GM12878 (cell line): Measurements from ENCODE around the gene RHEX. TPM values are rescaled to one million over a fixed set of nuclear protein-coding genes. Genes with fewer than 3 reads are reported as not detected.

Experiments used
- ATAC-seq: fragments of 200-7000 bp; cut with Tn5 transposase; 3 replicates; pipeline ENCODE4 v1.9.1; 2020; ENCODE audit warnings: mild to moderate bottlenecking, moderate library complexity
- BruUV-seq: library from RNA; stranded (reverse); fragments of 400-500 nt; replicated peaks from 2 replicates; lab custom pipeline; 2021; lab: Mats Ljungman, UMichigan
- CTCF ChIA-PET: fragments of 300-600 bp; sonication (Branson Sonifier 250); formaldehyde crosslinking; extraction: SDS; loops from one replicate; lab custom pipeline; 2021; ENCODE audit warnings: inconsistent platforms; lab: Yijun Ruan, JAX
- POLR2A ChIA-PET: fragments of 350-600 bp; formaldehyde crosslinking; extraction: SDS; loops from one replicate; lab custom pipeline; 2021; ENCODE audit warnings: inconsistent platforms; lab: Charles Lee
- RAD21 ChIA-PET: fragments of 300-600 bp; sonication (Branson Sonifier 250); formaldehyde crosslinking; loops from one replicate; lab custom pipeline; 2023; ENCODE audit warnings: antibody characterized with exemption; ENCODE audit not compliant: unreplicated experiment; lab: Charles Lee
- SMC1A ChIA-PET: fragments of 300-600 bp; sonication (Branson Sonifier 250); formaldehyde crosslinking; loops from one replicate; lab custom pipeline; 2023; ENCODE audit not compliant: unreplicated experiment, uncharacterized antibody; lab: Charles Lee
- DNase-seq: peaks from one replicate; pipeline ENCODE4 v3.0.0-alpha.2; 2011; ENCODE audit warnings: low read depth, low spot score
- FAIRE-seq: peaks from 3 replicates; lab custom pipeline; 2011; peaks lifted over from hg19 to GRCh38; lab: Jason Lieb, UNC
- H2AFZ ChIP-seq: 2 replicates; pipeline ENCODE4 v1.6.0; 2011; ENCODE audit warnings: low read depth, low read length, control low read depth; ENCODE audit not compliant: control insufficient read depth
- H3K27ac ChIP-seq: 2 replicates; pipeline ENCODE4 v1.5.1; 2011; ENCODE audit warnings: control low read depth; ENCODE audit not compliant: control insufficient read depth, insufficient read depth
- H3K27me3 ChIP-seq, 2 experiments: replicated peaks in 1 of 2; 2 replicates each; pipeline versions ENCODE4 v1.6.0 to v1.6.1; 2011; ENCODE audit warnings: low read length in 1 of 2; ENCODE audit not compliant: control insufficient read depth in 2 of 2, insufficient read depth in 2 of 2
- H3K36me3 ChIP-seq, 2 experiments: 2 replicates each; pipeline ENCODE4 v1.5.1; 2011; ENCODE audit warnings: low read length in 1 of 2; ENCODE audit not compliant: control insufficient read depth in 2 of 2, insufficient read depth in 2 of 2
- H3K4me1 ChIP-seq: 2 replicates; pipeline ENCODE4 v1.6.1; 2011; ENCODE audit warnings: mild to moderate bottlenecking, low read length, moderate library complexity, mixed read lengths; ENCODE audit not compliant: control insufficient read depth, insufficient read depth
- H3K4me2 ChIP-seq: 2 replicates; pipeline ENCODE4 v1.6.0; 2011; ENCODE audit warnings: control low read depth; ENCODE audit not compliant: control insufficient read depth, insufficient read depth
- H3K4me3 ChIP-seq: fragments of 200-600 bp; sonication (generic); 2 replicates; pipeline ENCODE4 v1.5.1; 2016
- H3K79me2 ChIP-seq: 2 replicates; pipeline ENCODE4 v1.6.0; 2011; ENCODE audit warnings: low read length; ENCODE audit not compliant: control insufficient read depth, insufficient read depth
- H3K9ac ChIP-seq: 2 replicates; pipeline ENCODE4 v1.8.0; 2011; ENCODE audit warnings: low read length, control low read depth, mixed read lengths; ENCODE audit not compliant: control insufficient read depth, insufficient read depth
- H3K9me3 ChIP-seq: replicated peaks from 3 replicates; pipeline ENCODE4 v1.5.1; 2011; ENCODE audit warnings: mild to moderate bottlenecking, low read length; ENCODE audit not compliant: control insufficient read depth, insufficient read depth
- H4K20me1 ChIP-seq: 2 replicates; pipeline ENCODE4 v1.6.0; 2011; ENCODE audit not compliant: control insufficient read depth, insufficient read depth
- BACH1 ChIP-seq: fragments of 450-650 bp; IDR thresholded peaks from 2 replicates; pipeline ENCODE4 v1.6.1; 2017; ENCODE audit warnings: mild to moderate bottlenecking, borderline replicate concordance
- CHD1 ChIP-seq: IDR thresholded peaks from 2 replicates; pipeline ENCODE4 v1.6.1; 2012; ENCODE audit warnings: low read depth, low read length, improper control_type of control experiment
- CREB1 ChIP-seq: IDR thresholded peaks from 2 replicates; pipeline ENCODE4 v1.6.1; 2012; ENCODE audit warnings: low read depth, mild to moderate bottlenecking, inconsistent platforms
- DPF2 ChIP-seq: fragments of 450-650 bp; IDR thresholded peaks from 2 replicates; pipeline ENCODE4 v1.6.1; 2017; ENCODE audit warnings: mild to moderate bottlenecking
- EED ChIP-seq: sonication (generic); IDR thresholded peaks from 2 replicates; pipeline ENCODE4 v1.6.1; 2016; ENCODE audit warnings: antibody characterized with exemption, low read depth
- MEF2B ChIP-seq: fragments of 450-650 bp; IDR thresholded peaks from 2 replicates; pipeline ENCODE4 v1.6.1; 2018; ENCODE audit warnings: mild to moderate bottlenecking, moderate library complexity; ENCODE audit not compliant: partially characterized antibody, poor library complexity, severe bottlenecking
- NFYB ChIP-seq: IDR thresholded peaks from 2 replicates; pipeline ENCODE4 v1.6.1; 2011; ENCODE audit warnings: low read depth, mild to moderate bottlenecking, low read length, improper control_type of control experiment, moderate library complexity; ENCODE audit not compliant: insufficient read depth
- POLR2AphosphoS2 ChIP-seq: IDR thresholded peaks from 2 replicates; pipeline ENCODE4 v1.6.1; 2011; ENCODE audit warnings: low read depth, mild to moderate bottlenecking, low read length, improper control_type of control experiment, moderate library complexity
- SMAD5 ChIP-seq: IDR thresholded peaks from 2 replicates; pipeline ENCODE4 v1.6.1; 2016; ENCODE audit warnings: antibody characterized with exemption, low read depth
- TAF1 ChIP-seq: IDR thresholded peaks from 2 replicates; pipeline ENCODE4 v1.6.1; 2011; ENCODE audit warnings: mild to moderate bottlenecking, low read depth, low read length, borderline replicate concordance
- TCF12 ChIP-seq: IDR thresholded peaks from 2 replicates; pipeline ENCODE4 v1.6.1; 2011; ENCODE audit warnings: low read depth, mild to moderate bottlenecking, low read length
- TCF7 ChIP-seq: IDR thresholded peaks from 2 replicates; pipeline ENCODE4 v1.6.1; 2014; ENCODE audit warnings: antibody characterized with exemption, borderline replicate concordance
- ZNF207 ChIP-seq: fragments of 450-650 bp; IDR thresholded peaks from 2 replicates; pipeline ENCODE4 v1.6.1; 2014; ENCODE audit warnings: antibody characterized with exemption, mild to moderate bottlenecking, borderline replicate concordance
- ZNF274 ChIP-seq: IDR thresholded peaks from one replicate; pipeline ENCODE4 v1.8.0; 2011; ENCODE audit not compliant: insufficient read length, insufficient read depth
- ZNF592 ChIP-seq: fragments of 450-650 bp; IDR thresholded peaks from 2 replicates; pipeline ENCODE4 v1.6.1; 2017; ENCODE audit warnings: mild to moderate bottlenecking, moderate library complexity
- WGBS: methylation state at CpG from one replicate; pipeline ENCODE4 v1.1.6; 2016; ENCODE audit warnings: low lambda C conversion rate; ENCODE audit not compliant: insufficient replicate concordance, insufficient coverage; ENCODE audit errors: missing lambda C conversion rate; 5-methylcytosine and 5-hydroxymethylcytosine counted together
- in situ Hi-C: fragments of 300-500 bp; cut with MboI; formaldehyde crosslinking; loops from 9 replicates; pipeline ENCODE4 v1.14.3; 2018; ENCODE audit warnings: mixed read lengths
- intact Hi-C: fragments of 100-400 bp; cut with micrococcal nuclease; formaldehyde crosslinking; loops from one replicate; pipeline ENCODE4 v1.14.2; 2022; ENCODE audit not compliant: unreplicated experiment
- polyA plus RNA-seq, 11 experiments: library from polyadenylated mRNA; depleted of rRNA in 4 of 11; unstranded in 6 of 11; stranded (reverse) in 5 of 11; fragments of >200 nt; fragmentation: Nextera tagmentation in 4 of 11; fragmentation: Illumina TruSeq in 1 of 11; extraction: Ambion mirVana in 4 of 11; extraction: Trizol in 1 of 11; gene quantifications; 1 replicate in 1 of 11; 2 replicates in 10 of 11; pipeline versions ENCODE4 v1.2.1 to v1.2.3, GENCODE V29; 2011 to 2016; ENCODE audit warnings: inconsistent platforms in 2 of 11, missing spikeins in 2 of 11, low read depth in 1 of 11
- total RNA-seq, 4 experiments: library from RNA; depleted of rRNA in 3 of 4; stranded (reverse); fragments of >200 nt in 3 of 4; fragmentation: Illumina TruSeq in 1 of 4; extraction: Trizol in 1 of 4; gene quantifications; 2 replicates each; pipeline versions ENCODE4 v1.2.1 to v1.2.3, GENCODE V29; 2013 to 2021
- TF ChIP-seq, protein P1 (sequence below), 3 experiments: IDR thresholded peaks in 2 of 3; conservative IDR thresholded peaks in 1 of 3; 2 replicates each; pipeline ENCODE4 v1.5.1; 2011; ENCODE audit warnings: low read depth in 3 of 3, low read length in 3 of 3, mild to moderate bottlenecking in 3 of 3, control low read depth in 2 of 3, moderate library complexity in 2 of 3, inconsistent platforms in 1 of 3, mixed read lengths in 1 of 3; ENCODE audit not compliant: control insufficient read depth in 2 of 3, insufficient read depth in 1 of 3; ENCODE audit errors: extremely low read depth in 1 of 3
- TF ChIP-seq, protein P2 (sequence below): IDR thresholded peaks from 2 replicates; pipeline ENCODE4 v1.6.1; 2011; ENCODE audit warnings: low read depth, low read length, improper control_type of control experiment, borderline replicate concordance
- TF ChIP-seq, protein P3 (sequence below): IDR thresholded peaks from 2 replicates; pipeline ENCODE4 v1.6.1; 2011; ENCODE audit warnings: mild to moderate bottlenecking, low read depth, low read length, moderate library complexity; ENCODE audit not compliant: insufficient replicate concordance

RHEX gene
- total and polyA plus RNA-seq, 10 of the 15 experiments (the other 5 are each of a cell fraction or from before 2014, with no cell fraction given) = 2.4 to 11.4 (median 5.7) TPM

DNA sequence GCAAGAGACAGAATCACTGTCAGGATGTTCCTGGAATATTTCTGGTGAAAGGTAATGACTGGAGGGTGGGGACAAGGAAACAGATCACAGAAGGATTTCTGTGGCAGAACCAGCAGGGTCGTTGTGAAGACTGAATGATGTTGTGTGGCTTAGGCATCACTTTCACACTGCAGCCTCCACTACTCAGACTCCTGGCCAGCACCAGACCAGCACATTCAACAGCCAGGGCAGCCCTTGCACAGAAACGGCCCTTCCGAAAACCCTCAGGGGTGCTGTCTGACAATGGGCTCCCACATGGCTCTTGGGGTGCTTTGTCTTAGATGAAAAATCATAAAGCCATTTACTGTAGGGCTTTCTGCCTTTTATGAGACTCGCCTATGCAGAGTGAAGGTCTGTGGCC is 46.0 kb upstream of the RHEX start:
- 47% methylated on average over 4 of the region's 4 CpGs for WGBS
- no peaks in the 10 kb centered on the region for H4K20me1 ChIP-seq
- intact Hi-C loops (no loop called here), in situ Hi-C loops (no loop called here)
- CTCF ChIA-PET = interaction anchor here (0.9 to 1.4 kb wide), 3 partner anchors 9 to 30 kb away, joined by 3 to 5 read pairs (median 4); no protein-coding TSS in a partner anchor
- H3K4me1 ChIP-seq = peaks cover 10% of the 10 kb centered on the region
- H3K9me3 ChIP-seq = no peaks in the 10 kb centered on the region
- no peaks in the 10 kb centered on the region for H3K79me2 ChIP-seq
- H3K27ac ChIP-seq = no peak overlapping the region
- H3K4me2 ChIP-seq = no peak overlapping the region
- POLR2A ChIA-PET = no interaction called here
- ATAC-seq (no peak), DNase-seq (no peak), FAIRE-seq (no peak)
- no peak overlapping the region for H3K9ac ChIP-seq
- no TSS peak for BruUV-seq
- SMC1A ChIA-PET = no interaction called here
- no peaks in the 10 kb centered on the region for H3K36me3 ChIP-seq
- H3K4me3 ChIP-seq = no peak overlapping the region
- no peak overlapping the region for H2AFZ ChIP-seq
- H3K27me3 ChIP-seq = 0 out of 4 replicates have a peak, but pooled peaks cover 0 to 3% of the 10 kb centered on the region in 2 experiments
- RAD21 ChIA-PET = interaction anchor here (1.2 kb wide), 1 partner anchor 30 kb away, joined by 4 read pairs; no protein-coding TSS in a partner anchor
- TF ChIP-seq ZNF207 (no peak), TCF7 (no peak), ZNF274 (no peak), DPF2 (no peak), BACH1 (no peak), TCF12 (no peak), NFYB (no peak), MEF2B (no peak), EED (no peak), POLR2AphosphoS2 (no peak), CREB1 (no peak), CHD1 (no peak), TAF1 (no peak), ZNF592 (no peak), SMAD5 (no peak)
- TF ChIP-seq, protein P1, sequence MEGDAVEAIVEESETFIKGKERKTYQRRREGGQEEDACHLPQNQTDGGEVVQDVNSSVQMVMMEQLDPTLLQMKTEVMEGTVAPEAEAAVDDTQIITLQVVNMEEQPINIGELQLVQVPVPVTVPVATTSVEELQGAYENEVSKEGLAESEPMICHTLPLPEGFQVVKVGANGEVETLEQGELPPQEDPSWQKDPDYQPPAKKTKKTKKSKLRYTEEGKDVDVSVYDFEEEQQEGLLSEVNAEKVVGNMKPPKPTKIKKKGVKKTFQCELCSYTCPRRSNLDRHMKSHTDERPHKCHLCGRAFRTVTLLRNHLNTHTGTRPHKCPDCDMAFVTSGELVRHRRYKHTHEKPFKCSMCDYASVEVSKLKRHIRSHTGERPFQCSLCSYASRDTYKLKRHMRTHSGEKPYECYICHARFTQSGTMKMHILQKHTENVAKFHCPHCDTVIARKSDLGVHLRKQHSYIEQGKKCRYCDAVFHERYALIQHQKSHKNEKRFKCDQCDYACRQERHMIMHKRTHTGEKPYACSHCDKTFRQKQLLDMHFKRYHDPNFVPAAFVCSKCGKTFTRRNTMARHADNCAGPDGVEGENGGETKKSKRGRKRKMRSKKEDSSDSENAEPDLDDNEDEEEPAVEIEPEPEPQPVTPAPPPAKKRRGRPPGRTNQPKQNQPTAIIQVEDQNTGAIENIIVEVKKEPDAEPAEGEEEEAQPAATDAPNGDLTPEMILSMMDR (IDR thresholded peaks at IDR 0.05 in 2 of 3, conservative IDR thresholded peaks at IDR 0.05 in 1 of 3; ENCODE audit: control insufficient read depth in 2 of 3, extremely low read depth in 1 of 3, insufficient read depth in 1 of 3, low read depth in 3 of 3, low read length in 3 of 3) = no peak
- TF ChIP-seq, protein P2, sequence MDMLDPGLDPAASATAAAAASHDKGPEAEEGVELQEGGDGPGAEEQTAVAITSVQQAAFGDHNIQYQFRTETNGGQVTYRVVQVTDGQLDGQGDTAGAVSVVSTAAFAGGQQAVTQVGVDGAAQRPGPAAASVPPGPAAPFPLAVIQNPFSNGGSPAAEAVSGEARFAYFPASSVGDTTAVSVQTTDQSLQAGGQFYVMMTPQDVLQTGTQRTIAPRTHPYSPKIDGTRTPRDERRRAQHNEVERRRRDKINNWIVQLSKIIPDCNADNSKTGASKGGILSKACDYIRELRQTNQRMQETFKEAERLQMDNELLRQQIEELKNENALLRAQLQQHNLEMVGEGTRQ = no peak
- TF ChIP-seq, protein P3, sequence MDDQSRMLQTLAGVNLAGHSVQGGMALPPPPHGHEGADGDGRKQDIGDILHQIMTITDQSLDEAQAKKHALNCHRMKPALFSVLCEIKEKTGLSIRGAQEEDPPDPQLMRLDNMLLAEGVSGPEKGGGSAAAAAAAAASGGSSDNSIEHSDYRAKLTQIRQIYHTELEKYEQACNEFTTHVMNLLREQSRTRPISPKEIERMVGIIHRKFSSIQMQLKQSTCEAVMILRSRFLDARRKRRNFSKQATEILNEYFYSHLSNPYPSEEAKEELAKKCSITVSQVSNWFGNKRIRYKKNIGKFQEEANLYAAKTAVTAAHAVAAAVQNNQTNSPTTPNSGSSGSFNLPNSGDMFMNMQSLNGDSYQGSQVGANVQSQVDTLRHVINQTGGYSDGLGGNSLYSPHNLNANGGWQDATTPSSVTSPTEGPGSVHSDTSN = no peak
